Mesenchymal stem cell (in vitro differentiated cells and primary cell): ENCODE measurements around the gene TTI1.

Experiments used
- DNase-seq: peaks from one replicate; pipeline ENCODE4 v3.0.0-alpha.2; 2013
- H2AFZ ChIP-seq: one replicate; pipeline ENCODE4 v1.6.1; 2013; ENCODE audit warnings: low read depth, mild to moderate bottlenecking, control low read depth, inconsistent platforms, low read length, moderate library complexity
- H2AK5ac ChIP-seq: 2 replicates; pipeline ENCODE4 v1.6.1; 2013; ENCODE audit warnings: low read length, moderate library complexity, mild to moderate bottlenecking, inconsistent platforms; ENCODE audit not compliant: severe bottlenecking
- H2BK120ac ChIP-seq: one replicate; pipeline ENCODE4 v1.6.1; 2013; ENCODE audit warnings: low read depth, mild to moderate bottlenecking, inconsistent platforms, low read length, moderate library complexity
- H2BK12ac ChIP-seq, 2 experiments: one replicate each; pipeline ENCODE4 v1.6.1; 2013; ENCODE audit warnings: inconsistent platforms in 2 of 2, low read length in 2 of 2, mild to moderate bottlenecking in 2 of 2, moderate library complexity in 2 of 2, control low read depth in 1 of 2
- H2BK15ac ChIP-seq: one replicate; pipeline ENCODE4 v1.6.1; 2013; ENCODE audit warnings: mild to moderate bottlenecking, low read depth, inconsistent platforms; ENCODE audit not compliant: poor library complexity, severe bottlenecking
- H2BK5ac ChIP-seq: 2 replicates; pipeline ENCODE4 v1.6.1; 2013; ENCODE audit warnings: low read depth, mild to moderate bottlenecking, low read length, control low read depth, inconsistent platforms; ENCODE audit not compliant: poor library complexity, severe bottlenecking
- H3K14ac ChIP-seq, 2 experiments: one replicate each; pipeline ENCODE4 v1.6.1; 2013; ENCODE audit warnings: inconsistent platforms in 2 of 2, low read length in 2 of 2, control low read depth in 1 of 2, mild to moderate bottlenecking in 1 of 2, moderate library complexity in 1 of 2
- H3K18ac ChIP-seq, 2 experiments: one replicate each; pipeline ENCODE4 v1.6.1; 2013; ENCODE audit warnings: inconsistent platforms in 2 of 2, low read length in 2 of 2, control low read depth in 1 of 2, low read depth in 1 of 2, mild to moderate bottlenecking in 1 of 2
- H3K23ac ChIP-seq, 2 experiments: one replicate each; pipeline ENCODE4 v1.6.1; 2013; ENCODE audit warnings: inconsistent platforms in 2 of 2, low read length in 2 of 2, mild to moderate bottlenecking in 2 of 2, moderate library complexity in 2 of 2, control low read depth in 1 of 2
- H3K27ac ChIP-seq: 2 replicates; pipeline ENCODE4 v1.5.1; 2013; ENCODE audit warnings: mild to moderate bottlenecking, moderate library complexity, low read length, control low read depth, inconsistent platforms; ENCODE audit not compliant: poor library complexity, severe bottlenecking
- H3K27me3 ChIP-seq, 2 experiments: 2 replicates each; pipeline versions ENCODE4 v1.6.1 to v1.7.0; 2013; ENCODE audit warnings: low read length in 2 of 2, mild to moderate bottlenecking in 2 of 2, moderate library complexity in 2 of 2, control low read depth in 1 of 2, inconsistent platforms in 1 of 2; ENCODE audit not compliant: control insufficient read depth in 1 of 2, insufficient read depth in 1 of 2
- H3K36me3 ChIP-seq, 2 experiments: 2 replicates each; pipeline versions ENCODE4 v1.6.1 to v1.7.0; 2013; ENCODE audit warnings: low read length in 2 of 2, control low read depth in 1 of 2, inconsistent platforms in 1 of 2, low read depth in 1 of 2, mild to moderate bottlenecking in 1 of 2; ENCODE audit not compliant: insufficient read depth in 2 of 2, control insufficient read depth in 1 of 2
- H3K4ac ChIP-seq, 2 experiments: one replicate each; pipeline ENCODE4 v1.6.1; 2013; ENCODE audit warnings: inconsistent platforms in 2 of 2, low read length in 2 of 2, mild to moderate bottlenecking in 2 of 2, moderate library complexity in 2 of 2, control low read depth in 1 of 2, low read depth in 1 of 2
- H3K4me1 ChIP-seq: 2 replicates; pipeline ENCODE4 v1.6.1; 2013; ENCODE audit warnings: low read depth, low read length, control low read depth; ENCODE audit not compliant: control insufficient read depth, insufficient read depth
- H3K4me2 ChIP-seq: 2 replicates; pipeline ENCODE4 v1.6.1; 2013; ENCODE audit warnings: low read length, mild to moderate bottlenecking, inconsistent platforms; ENCODE audit not compliant: poor library complexity, severe bottlenecking
- H3K4me3 ChIP-seq, 2 experiments: 2 replicates each; pipeline versions ENCODE4 v1.5.1 to v1.7.0; 2013; ENCODE audit warnings: low read length in 2 of 2, mild to moderate bottlenecking in 2 of 2, control low read depth in 1 of 2, low read depth in 1 of 2; ENCODE audit not compliant: insufficient read depth in 1 of 2
- H3K79me1 ChIP-seq: replicated peaks from 2 replicates; pipeline ENCODE4 v1.6.1; 2013; ENCODE audit warnings: mild to moderate bottlenecking, control low read depth, low read length, inconsistent platforms; ENCODE audit not compliant: poor library complexity, severe bottlenecking
- H3K9ac ChIP-seq: 2 replicates; pipeline ENCODE4 v1.7.0; 2013; ENCODE audit warnings: mild to moderate bottlenecking, low read length, moderate library complexity
- H3K9me3 ChIP-seq: 2 replicates; pipeline ENCODE4 v1.7.0; 2013; ENCODE audit warnings: mild to moderate bottlenecking, low read length; ENCODE audit not compliant: control insufficient read depth
- H4K8ac ChIP-seq: one replicate; pipeline ENCODE4 v1.6.1; 2013; ENCODE audit warnings: inconsistent platforms, mild to moderate bottlenecking, low read length, moderate library complexity
- H4K91ac ChIP-seq: one replicate; pipeline ENCODE4 v1.6.1; 2013; ENCODE audit warnings: mild to moderate bottlenecking, low read length, inconsistent platforms
- WGBS: methylation state at CpG from one replicate; pipeline ENCODE4 v1.1.7; 2013; ENCODE audit warnings: mixed read lengths; 5-methylcytosine and 5-hydroxymethylcytosine counted together

Gene TTI1

GRCh38 chr20:38007526-38007925 is 25.7 kb downstream of the TTI1 start:
- H4K91ac ChIP-seq, result no peak overlapping the region
- H3K4me3 ChIP-seq, result no peak overlapping the region
- no peaks in the 10 kb centered on the region for H3K9me3 ChIP-seq
- no peak for DNase-seq
- H3K18ac ChIP-seq, result no peak overlapping the region
- no peak overlapping the region for H3K9ac ChIP-seq
- peaks cover 11 to 53% of the 10 kb centered on the region in 2 experiments for H3K36me3 ChIP-seq
- H3K14ac ChIP-seq, result no peak overlapping the region
- WGBS, result 100% methylated on average over 1 of the region's 1 CpG
- no peak overlapping the region for H2BK15ac ChIP-seq
- H3K79me1 ChIP-seq, result peaks cover 38% of the 10 kb centered on the region
- no peak overlapping the region for H4K8ac ChIP-seq
- H2AK5ac ChIP-seq, result no peak overlapping the region
- H3K27ac ChIP-seq, result no peak overlapping the region
- no peak overlapping the region for H3K23ac ChIP-seq
- no peak overlapping the region for H2BK12ac ChIP-seq
- no peak overlapping the region for H2AFZ ChIP-seq
- no peaks in the 10 kb centered on the region for H3K27me3 ChIP-seq
- H2BK5ac ChIP-seq, result no peak overlapping the region
- H3K4me2 ChIP-seq, result no peak overlapping the region
- no peak overlapping the region for H3K4ac ChIP-seq
- no peak overlapping the region for H2BK120ac ChIP-seq
- H3K4me1 ChIP-seq, result peaks cover 2% of the 10 kb centered on the region

- no peak overlapping the region for H3K23ac ChIP-seq
- no peak overlapping the region for H3K4me3 ChIP-seq
- H3K36me3 ChIP-seq, result peaks cover 7 to 42% of the 10 kb centered on the region in 2 experiments
- H3K27me3 ChIP-seq, result no peaks in the 10 kb centered on the region
- no peak overlapping the region for H3K14ac ChIP-seq
- H3K79me1 ChIP-seq, result peaks cover 25% of the 10 kb centered on the region
- no peak overlapping the region for H3K9ac ChIP-seq
- H2BK15ac ChIP-seq, result no peak overlapping the region
- H2AFZ ChIP-seq, result no peak overlapping the region
- H2BK120ac ChIP-seq, result no peak overlapping the region
- no peak overlapping the region for H2BK12ac ChIP-seq
- H2BK5ac ChIP-seq, result no peak overlapping the region
- no peak overlapping the region for H2AK5ac ChIP-seq
- no peak overlapping the region for H3K4ac ChIP-seq
- no peak overlapping the region for H4K91ac ChIP-seq
- DNase-seq, result no peak
- no peak overlapping the region for H3K18ac ChIP-seq
- H3K9me3 ChIP-seq, result no peaks in the 10 kb centered on the region
- H4K8ac ChIP-seq, result no peak overlapping the region
- 94% methylated on average over 5 of the region's 5 CpGs for WGBS
- H3K4me1 ChIP-seq, result peaks cover 8% of the 10 kb centered on the region
- H3K4me2 ChIP-seq, result no peak overlapping the region
- no peak overlapping the region for H3K27ac ChIP-seq
Measured at GRCh38 chr20:38005903-38006302, 27.4 kb downstream of the TTI1 start.

- Histone ChIP-seq H2AFZ (no peak overlapping the region), H2BK15ac (no peak overlapping the region), H4K8ac (no peak overlapping the region), H3K27ac (no peak overlapping the region), H2BK5ac (no peak overlapping the region), H2AK5ac (no peak overlapping the region), H3K9ac (no peak overlapping the region), H3K79me1 (peaks cover 29% of the 10 kb centered on the region), H3K18ac (no peak overlapping the region), H2BK120ac (no peak overlapping the region), H3K9me3 (no peaks in the 10 kb centered on the region), H4K91ac (no peak overlapping the region), H3K36me3 (peaks cover 16 to 47% of the 10 kb centered on the region in 2 experiments), H3K23ac (no peak overlapping the region), H3K27me3 (no peaks in the 10 kb centered on the region), H3K4ac (no peak overlapping the region), H3K4me3 (no peak overlapping the region), H3K4me2 (no peak overlapping the region), H3K4me1 (peaks cover 8% of the 10 kb centered on the region), H3K14ac (no peak overlapping the region), H2BK12ac (no peak overlapping the region)
- WGBS, result no CpG with 5 or more reads among the region's 1 CpG
- no peak for DNase-seq
Measured at GRCh38 chr20:38004416-38004815, 28.8 kb downstream of the TTI1 start.

GRCh38 chr20:38002422-38002821 is 30.8 kb downstream of the TTI1 start:
- H2BK120ac ChIP-seq, result no peak overlapping the region

More at GRCh38 chr20:38002422-38002821, 30.8 kb downstream of the TTI1 start:
- 91% methylated on average over 8 of the region's 8 CpGs for WGBS
- H3K4me2 ChIP-seq, result no peak overlapping the region
- H3K79me1 ChIP-seq, result peaks cover 19% of the 10 kb centered on the region
- H2AFZ ChIP-seq, result no peak overlapping the region
- no peak for DNase-seq
- peak overlapping the region; percentile 66 for H4K8ac ChIP-seq
- H3K9me3 ChIP-seq, result no peaks in the 10 kb centered on the region
- H2BK15ac ChIP-seq, result peak overlapping the region; percentile 40
- no peak overlapping the region for H2AK5ac ChIP-seq
- H3K4ac ChIP-seq, result no peak overlapping the region
- H3K14ac ChIP-seq, result peak overlapping the region in 1 of 2 experiments; percentile 53
- no peak overlapping the region for H3K4me3 ChIP-seq
- H2BK5ac ChIP-seq, result no peak overlapping the region
- no peak overlapping the region for H3K23ac ChIP-seq
- peaks cover 24 to 63% of the 10 kb centered on the region in 2 experiments for H3K36me3 ChIP-seq
- H3K4me1 ChIP-seq, result peaks cover 8% of the 10 kb centered on the region
- no peak overlapping the region for H2BK12ac ChIP-seq
- H3K27ac ChIP-seq, result no peak overlapping the region
- H4K91ac ChIP-seq, result peak overlapping the region; percentile 74
- no peak overlapping the region for H3K9ac ChIP-seq
- H3K18ac ChIP-seq, result peak overlapping the region in 1 of 2 experiments; percentile 37
- H3K27me3 ChIP-seq, result no peaks in the 10 kb centered on the region
